Gastrocnemius medialis (tissue), 4 donors: ENCODE data around the gene MADD.

Experiments used
- CTCF ChIP-seq, 5 experiments: fragments of 450-650 bp in 3 of 5; fragments of 200-600 bp in 2 of 5; sonication (generic) in 2 of 5; IDR thresholded peaks in 4 of 5; conservative IDR thresholded peaks in 1 of 5; 1 replicate in 4 of 5; 2 replicates in 1 of 5; pipeline ENCODE4 v1.5.1; 2016 to 2019; ENCODE audit warnings: antibody characterized with exemption in 5 of 5, mild to moderate bottlenecking in 3 of 5, moderate library complexity in 3 of 5
- POLR2A ChIP-seq, 2 donors: fragments of 450-650 bp; IDR thresholded peaks; one replicate each; pipeline ENCODE4 v1.6.1; 2017; ENCODE audit warnings: antibody characterized with exemption in 2 of 2, mild to moderate bottlenecking in 2 of 2, moderate library complexity in 2 of 2

- no peak for TF ChIP-seq POLR2A (IDR thresholded peaks at IDR 0.05)
- no peak for TF ChIP-seq CTCF (IDR thresholded peaks at IDR 0.05 in 4 of 5, conservative IDR thresholded peaks at IDR 0.05 in 1 of 5)
These were observed 20.6 kb upstream of the MADD start for GRCh38 chr11:47249378-47249715.
